ENCODE data around the gene FGD4. TPM values are rescaled to one million over a fixed set of nuclear protein-coding genes. Genes with fewer than 3 reads are reported as not detected.
"Not testable (repeated sequence)": the region's sequence is repeated elsewhere in the genome, so short reads cannot be mapped to it uniquely, and the experiment has no call there.

The FGD4 gene
- total RNA-seq, 1 experiment from 2014 or later: 30.5 TPM

DNA sequence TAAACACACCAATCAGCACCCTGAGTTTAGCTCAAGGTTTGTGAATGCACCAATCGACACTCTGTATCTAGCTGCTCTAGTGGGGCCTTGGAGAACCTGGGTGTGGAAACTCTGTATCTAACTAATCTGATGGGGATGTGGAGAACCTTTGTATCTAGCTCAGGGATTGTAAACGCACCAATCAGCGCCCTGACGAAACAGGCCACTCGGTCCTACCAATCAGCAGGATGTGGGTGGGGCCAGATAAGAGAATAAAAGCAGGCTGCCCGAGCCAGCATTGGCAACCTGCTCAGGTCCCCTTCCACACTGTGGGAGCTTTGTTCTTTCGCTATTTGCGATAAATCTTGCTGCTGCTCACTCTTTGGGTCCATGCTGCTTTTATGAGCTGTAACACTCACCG lies 127.0 kb downstream of the FGD4 start:
- DNase-seq (ENCODE audit: low read depth, low spot score); in situ Hi-C loops (cut with HindIII; ENCODE audit: low pct_unique_long_range_greater_than_20kb, low sequenced_read_pairs): not testable (repeated sequence)

- no peak for DNase-seq (ENCODE audit: low read depth, low spot score)
- in situ Hi-C loops (cut with HindIII; ENCODE audit: low pct_unique_long_range_greater_than_20kb, low sequenced_read_pairs): no loop called here
Observed at GRCh38 chr12:32532422-32532821, 133.1 kb downstream of the FGD4 start.

DNA sequence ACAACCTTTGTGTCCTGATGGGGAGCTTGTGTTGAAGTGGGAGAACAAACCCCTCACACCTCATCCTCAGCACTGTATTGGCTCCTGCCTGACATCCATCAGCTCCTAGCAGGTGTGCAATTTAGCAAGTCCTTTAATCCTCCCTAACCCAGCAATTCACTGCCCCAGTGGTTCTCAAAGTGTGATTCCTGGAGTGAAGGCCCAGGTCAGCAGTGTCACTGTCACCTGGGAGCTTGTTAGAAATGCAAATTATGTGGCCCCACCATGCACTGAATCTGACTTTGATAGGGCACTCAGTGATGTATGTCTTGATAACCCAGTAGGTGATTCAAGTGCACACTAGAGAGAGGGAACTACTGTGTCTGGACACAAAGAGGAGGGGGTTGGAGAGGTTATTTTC lies 133.6 kb downstream of the FGD4 start:
- no peak for DNase-seq (ENCODE audit: low read depth, low spot score)
- in situ Hi-C loops (cut with HindIII; ENCODE audit: low pct_unique_long_range_greater_than_20kb, low sequenced_read_pairs): no loop called here

- DNase-seq (ENCODE audit: low read depth, low spot score); in situ Hi-C loops (cut with HindIII; ENCODE audit: low pct_unique_long_range_greater_than_20kb, low sequenced_read_pairs): not testable (repeated sequence)
Observed at GRCh38 chr12:32533506-32533905, 134.1 kb downstream of the FGD4 start.

- DNase-seq (ENCODE audit: low read depth, low spot score): peak; percentile 82
Observed at GRCh38 chr12:32533971-32534590, 134.7 kb downstream of the FGD4 start.

GRCh38 chr12:32534698-32535097 lies 135.3 kb downstream of the FGD4 start:
- DNase-seq (ENCODE audit: low read depth, low spot score): no peak
- in situ Hi-C loops (cut with HindIII; ENCODE audit: low pct_unique_long_range_greater_than_20kb, low sequenced_read_pairs): no loop called here

More at GRCh38 chr12:32533971-32534590, 134.7 kb downstream of the FGD4 start:
- in situ Hi-C loops (cut with HindIII; ENCODE audit: low pct_unique_long_range_greater_than_20kb, low sequenced_read_pairs): no loop called here

DNA sequence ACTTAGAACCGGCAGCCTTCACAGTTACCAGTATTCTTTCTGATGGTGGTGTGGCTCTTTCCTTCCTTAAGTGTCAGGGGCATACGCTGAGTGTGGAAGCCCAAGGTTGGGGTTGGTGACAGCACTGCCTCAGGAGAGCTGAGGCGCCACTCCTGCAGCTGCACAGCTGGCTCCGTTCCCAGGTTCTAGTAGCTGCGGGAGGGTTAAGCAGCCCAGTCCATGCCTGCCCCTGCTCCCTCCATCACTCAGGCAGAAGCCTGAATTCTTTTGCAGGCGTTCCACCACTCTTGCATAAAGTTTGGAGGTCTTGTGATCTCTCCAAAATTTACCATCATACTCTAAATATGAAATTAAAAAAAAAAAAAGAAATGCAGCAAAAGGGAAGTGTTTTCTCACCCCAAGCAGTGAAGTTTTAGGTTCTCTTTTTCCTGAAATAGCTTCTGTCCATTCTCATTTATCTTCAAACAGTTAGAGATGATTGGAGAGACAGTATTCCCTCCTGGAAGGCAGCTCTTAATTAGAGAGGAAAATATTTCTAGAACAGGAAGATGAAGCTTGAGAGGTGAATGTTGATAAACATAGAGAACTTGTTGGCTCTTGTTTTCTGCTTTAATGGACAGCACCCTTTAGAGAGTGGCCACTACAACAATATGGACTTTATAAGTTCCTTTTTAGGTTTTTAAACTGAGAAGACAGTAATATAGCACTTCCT lies 136.1 kb downstream of the FGD4 start:
- in situ Hi-C loops (cut with HindIII; ENCODE audit: low pct_unique_long_range_greater_than_20kb, low sequenced_read_pairs): no loop called here
- DNase-seq (ENCODE audit: low read depth, low spot score): peak; percentile 48

GRCh38 chr12:32536000-32536345 lies 136.6 kb downstream of the FGD4 start:
- no peak for DNase-seq (ENCODE audit: low read depth, low spot score)
- in situ Hi-C loops (cut with HindIII; ENCODE audit: low pct_unique_long_range_greater_than_20kb, low sequenced_read_pairs): no loop called here

GRCh38 chr12:32541754-32542374 lies 142.5 kb downstream of the FGD4 start:
- DNase-seq (ENCODE audit: low read depth, low spot score): no peak
- in situ Hi-C loops (cut with HindIII; ENCODE audit: low pct_unique_long_range_greater_than_20kb, low sequenced_read_pairs): no loop called here

DNA sequence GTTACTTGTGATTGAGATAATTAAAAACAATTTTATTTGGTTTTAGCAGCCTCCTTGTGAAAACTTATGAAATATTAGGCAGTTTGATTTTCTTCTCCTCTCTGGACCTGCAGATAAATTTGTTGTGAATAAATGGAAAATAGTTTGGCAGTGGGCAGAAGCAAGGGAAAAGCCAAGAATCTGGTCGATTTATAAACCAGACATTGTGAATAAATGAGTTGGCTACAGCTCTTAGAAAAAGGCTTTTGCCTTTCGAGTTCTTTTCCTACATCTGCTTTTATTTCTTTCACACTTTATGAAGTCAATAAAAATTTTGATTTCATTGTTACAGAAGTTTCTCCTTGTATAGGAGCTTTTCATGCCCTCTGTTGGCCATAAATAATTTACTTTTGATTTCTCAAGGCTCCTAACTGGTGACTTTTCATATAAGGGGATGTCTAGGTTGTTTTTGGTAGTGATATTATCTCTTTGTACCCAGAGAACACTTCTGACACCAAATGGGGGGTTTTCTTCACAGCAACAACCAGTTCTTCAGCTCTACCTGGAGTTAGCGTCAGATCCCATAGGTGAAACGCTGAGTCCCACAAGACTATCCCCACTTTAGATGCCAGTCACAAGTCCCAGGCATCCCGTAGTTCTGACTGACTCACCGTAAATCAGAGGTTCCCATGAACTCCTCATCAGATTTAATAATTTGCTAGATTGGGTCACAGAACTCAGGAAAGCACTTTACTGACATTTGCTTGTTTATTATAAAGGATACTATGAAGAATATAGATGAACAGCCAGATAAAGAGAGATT lies 143.3 kb downstream of the FGD4 start:
- DNase-seq (ENCODE audit: low read depth, low spot score): no peak
- in situ Hi-C loops (cut with HindIII; ENCODE audit: low pct_unique_long_range_greater_than_20kb, low sequenced_read_pairs): no loop called here

DNA sequence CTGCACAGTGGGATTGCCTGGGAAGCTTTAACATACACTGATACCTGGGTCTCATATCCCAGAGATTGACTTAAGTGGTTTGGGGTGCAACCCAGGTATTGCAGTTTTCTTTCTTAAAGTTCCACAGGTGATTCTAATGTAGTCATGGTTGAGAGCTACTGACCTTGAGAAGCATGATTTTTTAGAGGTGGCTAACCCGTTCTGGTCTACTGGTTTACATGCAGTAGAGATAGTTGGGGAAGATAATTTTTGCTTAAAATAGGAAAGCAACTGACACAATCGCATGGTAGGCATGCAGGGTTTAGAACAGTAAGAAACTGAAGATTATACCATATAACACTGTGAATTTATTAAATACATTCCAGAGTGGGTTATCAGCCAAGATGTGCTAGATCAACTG lies 145.5 kb downstream of the FGD4 start:
- in situ Hi-C loops (cut with HindIII; ENCODE audit: low pct_unique_long_range_greater_than_20kb, low sequenced_read_pairs): no loop called here
- no peak for DNase-seq (ENCODE audit: low read depth, low spot score)

- no peak for DNase-seq (ENCODE audit: low read depth, low spot score)
Observed at GRCh38 chr12:32545413-32545980, 146.1 kb downstream of the FGD4 start.

DNA sequence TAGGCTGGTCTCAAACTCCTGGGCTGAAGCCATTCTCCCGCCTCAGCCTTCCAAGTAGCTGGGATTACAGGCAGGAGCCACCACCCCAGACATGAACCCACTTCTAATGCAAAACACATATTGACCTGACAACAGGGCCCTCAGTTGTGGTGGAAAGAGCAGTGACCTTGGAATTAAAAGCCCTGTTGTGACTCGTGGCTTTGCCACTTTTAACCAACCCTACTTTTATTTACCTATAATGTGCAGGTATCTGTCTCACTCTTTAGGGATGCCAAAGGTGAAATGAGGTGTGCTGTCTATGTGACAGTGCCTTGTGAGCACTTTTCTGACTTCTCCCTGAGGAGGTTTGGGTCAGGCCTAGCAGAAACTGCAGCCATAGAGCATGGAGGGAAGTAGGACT lies 146.9 kb downstream of the FGD4 start:
- DNase-seq (ENCODE audit: low read depth, low spot score): no peak
- in situ Hi-C loops (cut with HindIII; ENCODE audit: low pct_unique_long_range_greater_than_20kb, low sequenced_read_pairs): no loop called here

More at GRCh38 chr12:32545413-32545980, 146.1 kb downstream of the FGD4 start:
- in situ Hi-C loops (cut with HindIII; ENCODE audit: low pct_unique_long_range_greater_than_20kb, low sequenced_read_pairs): no loop called here

DNA sequence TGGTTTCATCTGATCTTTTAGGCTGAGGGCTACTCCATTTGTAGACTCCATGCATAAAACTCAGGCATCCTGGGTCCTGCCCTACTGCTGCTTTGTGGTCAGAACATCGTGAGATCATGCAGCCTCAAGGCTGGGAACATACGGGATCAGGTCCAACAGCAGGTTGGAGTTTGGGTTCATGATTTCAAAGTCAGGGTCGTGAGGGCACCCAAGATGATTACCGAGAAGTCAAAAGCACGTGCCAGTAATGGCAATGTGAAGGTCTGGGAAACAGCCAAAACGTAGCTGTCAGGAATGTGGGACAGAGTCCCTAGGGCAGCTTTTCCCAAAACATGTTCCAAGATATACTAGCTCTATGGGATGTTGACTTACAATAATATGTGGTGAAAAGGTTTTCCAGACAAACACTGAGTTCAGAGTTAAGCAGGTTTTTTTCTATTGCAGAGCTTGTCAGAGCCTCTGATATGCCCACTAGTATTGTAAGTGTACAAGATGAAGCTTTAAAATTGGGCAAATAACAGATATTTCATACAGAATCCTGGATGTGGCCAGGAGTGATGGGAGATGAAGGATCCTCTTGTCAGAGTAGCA lies 149.4 kb downstream of the FGD4 start:
- in situ Hi-C loops (cut with HindIII; ENCODE audit: low pct_unique_long_range_greater_than_20kb, low sequenced_read_pairs): no loop called here
- DNase-seq (ENCODE audit: low read depth, low spot score): no peak

- peak; percentile 47 for DNase-seq (ENCODE audit: low read depth, low spot score)
- in situ Hi-C loops (cut with HindIII; ENCODE audit: low pct_unique_long_range_greater_than_20kb, low sequenced_read_pairs): no loop called here
Observed at GRCh38 chr12:32549675-32550079, 150.3 kb downstream of the FGD4 start.

GRCh38 chr12:32551058-32551457 lies 151.7 kb downstream of the FGD4 start:
- DNase-seq (ENCODE audit: low read depth, low spot score): no peak
- in situ Hi-C loops (cut with HindIII; ENCODE audit: low pct_unique_long_range_greater_than_20kb, low sequenced_read_pairs): no loop called here

GRCh38 chr12:32558903-32559302 lies 159.5 kb downstream of the FGD4 start:
- in situ Hi-C loops (cut with HindIII; ENCODE audit: low pct_unique_long_range_greater_than_20kb, low sequenced_read_pairs): no loop called here
- DNase-seq (ENCODE audit: low read depth, low spot score): no peak

DNA sequence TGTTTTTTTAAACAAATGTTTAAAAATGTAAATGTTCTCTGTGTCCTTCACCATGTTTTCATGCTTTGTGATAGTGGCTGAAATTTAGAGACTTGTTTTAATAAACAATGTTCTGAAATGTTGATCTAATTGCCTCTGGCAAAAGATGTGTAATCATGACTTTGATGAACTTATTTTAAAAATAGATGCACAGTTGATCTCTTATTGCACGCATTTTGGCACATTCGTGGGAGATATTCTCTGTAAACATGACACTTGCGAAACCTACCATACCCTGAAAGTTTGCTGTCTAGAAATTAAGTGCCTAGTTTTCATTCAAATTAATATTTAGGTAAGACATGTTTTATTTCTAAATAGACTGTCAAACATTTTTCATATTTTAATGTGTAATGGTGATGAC lies 160.1 kb downstream of the FGD4 start:
- in situ Hi-C loops (cut with HindIII; ENCODE audit: low pct_unique_long_range_greater_than_20kb, low sequenced_read_pairs): no loop called here
- no peak for DNase-seq (ENCODE audit: low read depth, low spot score)

Data from SK-MEL-5 (cell line).